ENCODE data around the gene ANKRD23.
"Not testable (repeated sequence)": the region's sequence is repeated elsewhere in the genome, so short reads cannot be mapped to it uniquely, and the experiment has no call there.

ANKRD23 gene

GRCh38 chr2:96863575-96864342, 19.9 kb upstream of the ANKRD23 start:
- DNase-seq (ENCODE audit: low read depth, low spot score), result no peak

- not testable (repeated sequence) for DNase-seq (ENCODE audit: low read depth, low spot score)
These were observed 19.2 kb upstream of the ANKRD23 start for GRCh38 chr2:96863056-96863455.

- no peak for DNase-seq (ENCODE audit: low read depth, low spot score)
These were observed 17.3 kb upstream of the ANKRD23 start for GRCh38 chr2:96861074-96861473.

GRCh38 chr2:96860065-96861029, 16.5 kb upstream of the ANKRD23 start:
- DNase-seq (ENCODE audit: low read depth, low spot score), result no peak

GRCh38 chr2:96859681-96860064, 15.9 kb upstream of the ANKRD23 start:
- DNase-seq (ENCODE audit: low read depth, low spot score), result no peak

- no peak for DNase-seq (ENCODE audit: low read depth, low spot score)
These were observed 15.4 kb upstream of the ANKRD23 start for GRCh38 chr2:96859099-96859649.

- peak; percentile 97 for DNase-seq (ENCODE audit: low read depth, low spot score)
These were observed 14.0 kb upstream of the ANKRD23 start, which contains the start of gene ANKRD39 for GRCh38 chr2:96857667-96858372. Gene ANKRD39 (minus strand): TSS chr2:96858016. CDS start chr2:96857987, 29 bp downstream.

GRCh38 chr2:96856776-96857666, 13.2 kb upstream of the ANKRD23 start:
- no peak for DNase-seq (ENCODE audit: low read depth, low spot score)

GRCh38 chr2:96853321-96853720, 9.5 kb upstream of the ANKRD23 start:
- DNase-seq (ENCODE audit: low read depth, low spot score), result no peak

GRCh38 chr2:96852667-96853066, 8.8 kb upstream of the ANKRD23 start:
- no peak for DNase-seq (ENCODE audit: low read depth, low spot score)

GRCh38 chr2:96848264-96848663, 4.4 kb upstream of the ANKRD23 start:
- DNase-seq (ENCODE audit: low read depth, low spot score), result no peak

GRCh38 chr2:96847586-96847985, 3.8 kb upstream of the ANKRD23 start:
- no peak for DNase-seq (ENCODE audit: low read depth, low spot score)

- DNase-seq (ENCODE audit: low read depth, low spot score), result no peak
These were observed 3.0 kb upstream of the ANKRD23 start for GRCh38 chr2:96846825-96847224.

- no peak for DNase-seq (ENCODE audit: low read depth, low spot score)
These were observed 586 bp upstream of the ANKRD23 start for GRCh38 chr2:96844405-96844808.

GRCh38 chr2:96842600-96842999, 1.2 kb downstream of the ANKRD23 start:
- no peak for DNase-seq (ENCODE audit: low read depth, low spot score)

GRCh38 chr2:96841701-96842495, 1.9 kb downstream of the ANKRD23 start:
- no peak for DNase-seq (ENCODE audit: low read depth, low spot score)

- DNase-seq (ENCODE audit: low read depth, low spot score), result no peak
These were observed 3.7 kb downstream of the ANKRD23 start for GRCh38 chr2:96839875-96840850.

GRCh38 chr2:96839293-96839874, 4.4 kb downstream of the ANKRD23 start:
- DNase-seq (ENCODE audit: low read depth, low spot score), result no peak
